LNCAP (cell line): ENCODE results near the gene HIRA.

Experiments
- CTCF ChIP-seq: fragments of 450-650 bp; IDR thresholded peaks from 2 replicates; pipeline ENCODE4 v1.5.1; 2017; ENCODE audit warnings: mild to moderate bottlenecking

Gene HIRA

GRCh38 chr22:19337137-19337536, 94.4 kb downstream of the HIRA start:
- no peak for TF ChIP-seq CTCF

DNA sequence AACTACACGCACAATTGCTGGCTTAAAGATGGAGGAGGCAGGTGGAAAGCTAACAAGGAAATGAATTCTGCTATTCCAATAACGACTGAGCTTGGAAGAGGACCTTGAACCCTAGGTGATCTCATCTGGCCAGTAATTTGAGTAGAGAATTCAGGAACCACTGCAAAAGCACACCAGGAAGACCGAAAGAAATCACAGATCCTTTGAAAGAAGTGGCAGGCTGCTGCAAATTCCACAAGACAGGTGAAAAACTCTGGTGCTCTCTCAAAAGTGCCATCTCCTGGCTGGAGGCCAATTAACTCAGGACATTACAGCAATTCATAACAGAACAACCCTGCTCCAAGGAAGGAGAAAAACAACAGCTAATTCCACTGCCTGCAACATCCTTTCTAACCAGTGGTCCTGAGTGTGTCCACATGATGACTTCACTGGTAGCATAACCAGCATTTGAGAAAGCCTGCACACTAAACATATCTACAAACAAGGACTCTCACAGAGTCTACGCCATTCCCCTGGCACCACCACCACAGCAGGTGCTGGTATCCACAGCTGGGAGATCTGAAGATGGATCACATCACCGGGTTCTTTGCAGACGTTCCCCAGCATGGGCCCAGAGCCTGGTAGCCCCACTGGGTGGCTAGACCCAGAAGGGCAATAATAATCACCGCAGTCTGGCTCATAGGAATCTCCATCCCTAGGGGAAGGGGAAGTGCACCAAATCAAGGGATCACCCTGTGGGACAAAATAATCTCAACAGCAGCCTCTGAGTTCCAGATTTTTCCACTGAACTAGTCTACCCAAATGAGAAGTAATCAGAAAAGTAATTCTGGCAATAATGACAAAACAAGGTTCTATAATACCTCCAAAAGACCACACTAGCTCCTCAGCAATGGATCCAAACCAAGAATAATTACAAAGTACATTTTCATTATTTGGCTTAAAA, 95.1 kb downstream of the HIRA start:
- no peak for TF ChIP-seq CTCF

DNA sequence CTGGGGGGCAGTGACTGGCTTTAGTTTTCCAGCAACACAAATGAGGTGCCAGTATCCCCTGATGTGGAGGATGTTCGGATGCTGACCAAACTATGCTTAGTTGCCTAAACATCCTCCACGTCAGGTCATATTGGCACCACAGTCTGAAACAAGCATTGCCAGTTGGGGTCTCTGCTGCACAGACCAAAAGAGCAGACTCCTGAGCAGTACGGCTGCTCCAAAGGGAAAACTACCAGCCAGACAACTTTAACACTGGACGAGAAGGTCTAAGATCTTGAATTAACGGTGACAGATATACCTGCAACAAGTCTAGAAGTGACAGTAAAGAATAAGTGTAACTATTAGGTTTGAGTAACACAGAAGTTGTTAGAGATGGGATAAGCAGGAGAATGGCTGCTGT, 99.6 kb downstream of the HIRA start:
- TF ChIP-seq CTCF = no peak

- TF ChIP-seq CTCF = no peak
These were observed 100.1 kb downstream of the HIRA start for GRCh38 chr22:19331474-19331873.

GRCh38 chr22:19330865-19331418, 100.6 kb downstream of the HIRA start:
- no peak for TF ChIP-seq CTCF

GRCh38 chr22:19329454-19329853, 102.1 kb downstream of the HIRA start:
- TF ChIP-seq CTCF = no peak

GRCh38 chr22:19325296-19325948, 106.1 kb downstream of the HIRA start:
- no peak for TF ChIP-seq CTCF
